ENCODE results near the gene CLIC5.

Gene CLIC5

GRCh38 chr6:46015119-46015968, at the start of gene CLIC5:
Gene CLIC5 (minus strand): TSS chr6:46015860. CDS start chr6:46015542, 318 bp downstream.
- peak; percentile 23 for DNase-seq

GRCh38 chr6:46062991-46063390, 47.3 kb upstream of the CLIC5 start:
- no peak for DNase-seq

GRCh38 chr6:46062312-46062711, 46.7 kb upstream of the CLIC5 start:
- DNase-seq = no peak

- no peak for DNase-seq
These were observed 45.8 kb upstream of the CLIC5 start for GRCh38 chr6:46061497-46061896.

GRCh38 chr6:46059608-46060007, 43.9 kb upstream of the CLIC5 start:
- DNase-seq = no peak

- DNase-seq = no peak
These were observed 43.3 kb upstream of the CLIC5 start for GRCh38 chr6:46058951-46059350.

- DNase-seq = no peak
These were observed 42.1 kb upstream of the CLIC5 start for GRCh38 chr6:46057792-46058191.

- DNase-seq = no peak
These were observed 41.4 kb upstream of the CLIC5 start for GRCh38 chr6:46056906-46057529.

- no peak for DNase-seq
These were observed 38.9 kb upstream of the CLIC5 start for GRCh38 chr6:46054516-46054915.

GRCh38 chr6:46053039-46053933, 37.6 kb upstream of the CLIC5 start:
- no peak for DNase-seq

GRCh38 chr6:46052479-46052878, 36.8 kb upstream of the CLIC5 start:
- no peak for DNase-seq

- DNase-seq = no peak
These were observed 36.3 kb upstream of the CLIC5 start for GRCh38 chr6:46051962-46052361.

- no peak for DNase-seq
These were observed 35.3 kb upstream of the CLIC5 start for GRCh38 chr6:46050845-46051405.

GRCh38 chr6:46048646-46049297, 33.1 kb upstream of the CLIC5 start:
- DNase-seq = no peak

GRCh38 chr6:46046558-46047174, 31.0 kb upstream of the CLIC5 start:
- DNase-seq = no peak

- DNase-seq = no peak
These were observed 29.4 kb upstream of the CLIC5 start for GRCh38 chr6:46044881-46045617.

- no peak for DNase-seq
These were observed 26.8 kb upstream of the CLIC5 start for GRCh38 chr6:46042355-46042999.

- no peak for DNase-seq
These were observed 24.6 kb upstream of the CLIC5 start for GRCh38 chr6:46040288-46040687.

GRCh38 chr6:46039646-46040045, 24.0 kb upstream of the CLIC5 start:
- DNase-seq = no peak

GRCh38 chr6:46036911-46037310, 21.3 kb upstream of the CLIC5 start:
- DNase-seq = no peak

- no peak for DNase-seq
These were observed 19.6 kb upstream of the CLIC5 start for GRCh38 chr6:46035242-46035641.
